ENCODE results near the gene ADAMTSL1.

ADAMTSL1 gene

DNA sequence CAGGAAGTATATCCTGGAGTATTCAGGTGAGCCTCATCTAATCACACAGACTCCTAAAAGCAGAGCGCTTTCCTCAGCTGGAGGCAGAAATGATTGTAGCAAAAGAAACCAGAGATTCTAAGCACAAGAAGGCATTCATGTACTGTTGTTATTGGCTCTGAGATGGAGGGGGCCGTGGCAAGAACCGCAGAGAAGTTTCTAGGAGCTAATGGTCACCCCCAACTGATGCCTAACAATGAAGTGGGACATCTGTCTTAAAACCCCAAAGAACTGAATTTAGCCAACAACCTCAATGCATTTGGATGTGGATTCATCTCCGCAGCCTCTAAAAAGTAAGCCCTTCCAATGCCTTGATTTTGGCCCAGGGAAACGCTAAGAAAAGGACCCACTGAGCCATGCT, 76.3 kb downstream of the ADAMTSL1 start:
- H3K27ac Mint-ChIP-seq (ENCODE audit: low read depth) = no peak overlapping the region
- no peak for DNase-seq (ENCODE audit: low spot score in 2 of 2)
- H3K27me3 Mint-ChIP-seq = no peaks in the 10 kb centered on the region
- no peak for ATAC-seq (replicated peaks; ENCODE audit: extremely low read depth, poor library complexity, severe bottlenecking)
- H3K36me3 Mint-ChIP-seq (ENCODE audit: insufficient read depth) = peaks cover under 1% of the 10 kb centered on the region
- H3K4me3 Mint-ChIP-seq = no peak overlapping the region
- H3K4me1 Mint-ChIP-seq = no peaks in the 10 kb centered on the region
- peaks cover under 1% of the 10 kb centered on the region for H3K9me3 Mint-ChIP-seq

GRCh38 chr9:18554244-18554643, 80.3 kb downstream of the ADAMTSL1 start:
- no peak overlapping the region for H3K27ac Mint-ChIP-seq (ENCODE audit: low read depth)
- no peak overlapping the region for H3K4me3 Mint-ChIP-seq
- H3K27me3 Mint-ChIP-seq = no peaks in the 10 kb centered on the region
- H3K9me3 Mint-ChIP-seq = peaks cover 5% of the 10 kb centered on the region
- no peak for ATAC-seq (replicated peaks; ENCODE audit: extremely low read depth, poor library complexity, severe bottlenecking)
- H3K36me3 Mint-ChIP-seq (ENCODE audit: insufficient read depth) = peaks cover 2% of the 10 kb centered on the region
- no peaks in the 10 kb centered on the region for H3K4me1 Mint-ChIP-seq
- DNase-seq (ENCODE audit: low spot score in 2 of 2) = no peak

DNA sequence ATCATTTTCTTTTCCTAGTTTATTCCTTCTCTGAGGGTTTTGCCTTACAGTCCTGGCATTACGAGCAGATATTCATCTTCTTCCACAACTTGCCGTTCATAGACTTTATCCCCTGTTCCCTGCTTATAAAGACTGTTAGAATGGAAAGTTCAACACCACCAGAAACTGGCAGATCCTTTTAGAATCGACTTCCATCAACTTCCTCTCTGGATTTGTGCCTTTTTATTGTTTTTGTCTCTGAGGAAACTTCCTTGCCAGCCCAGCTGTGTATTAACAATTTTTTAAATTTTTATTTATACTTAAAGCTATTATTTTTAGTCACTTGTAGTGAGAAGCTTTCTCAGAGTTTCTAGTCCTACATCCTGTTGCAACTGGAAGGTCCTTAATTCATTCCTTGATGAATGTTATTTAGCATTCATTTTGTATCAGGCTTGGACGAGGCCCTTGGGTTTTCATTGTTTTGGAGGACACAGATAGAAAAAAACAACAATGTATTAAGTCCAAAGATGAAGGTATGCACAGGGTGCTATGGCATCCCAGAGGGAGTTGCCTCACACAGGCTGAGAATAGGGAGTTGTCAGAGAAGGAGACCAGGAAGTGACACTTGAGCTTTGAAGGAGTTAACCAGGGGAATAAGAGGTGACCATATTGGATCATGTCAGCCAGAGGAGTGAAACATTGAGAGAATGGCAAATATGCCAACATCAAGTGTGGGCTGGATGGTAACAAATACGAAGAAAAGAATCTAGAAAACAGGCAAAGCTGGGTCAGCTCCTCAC, 81.3 kb downstream of the ADAMTSL1 start:
- Mint-ChIP-seq H3K4me3 (no peak overlapping the region), H3K27ac (ENCODE audit: low read depth) (no peak overlapping the region), H3K4me1 (no peaks in the 10 kb centered on the region), H3K36me3 (ENCODE audit: insufficient read depth) (peaks cover 2% of the 10 kb centered on the region), H3K9me3 (peaks cover 5% of the 10 kb centered on the region), H3K27me3 (no peaks in the 10 kb centered on the region)
- ATAC-seq (replicated peaks; ENCODE audit: extremely low read depth, poor library complexity, severe bottlenecking) (no peak), DNase-seq (ENCODE audit: low spot score in 2 of 2) (no peak)

- no peaks in the 10 kb centered on the region for H3K27me3 Mint-ChIP-seq
- no peak overlapping the region for H3K4me3 Mint-ChIP-seq
- peaks cover 13% of the 10 kb centered on the region for H3K9me3 Mint-ChIP-seq
- H3K36me3 Mint-ChIP-seq (ENCODE audit: insufficient read depth) = no peaks in the 10 kb centered on the region
- ATAC-seq (replicated peaks; ENCODE audit: extremely low read depth, poor library complexity, severe bottlenecking) (no peak), DNase-seq (ENCODE audit: low spot score in 2 of 2) (no peak)
- no peaks in the 10 kb centered on the region for H3K4me1 Mint-ChIP-seq
- H3K27ac Mint-ChIP-seq (ENCODE audit: low read depth) = no peak overlapping the region
Observed at GRCh38 chr9:18564018-18564880, 90.3 kb downstream of the ADAMTSL1 start.

GRCh38 chr9:18566121-18566520, 92.2 kb downstream of the ADAMTSL1 start:
- Mint-ChIP-seq H3K27ac (ENCODE audit: low read depth) (no peak overlapping the region), H3K27me3 (no peaks in the 10 kb centered on the region), H3K36me3 (ENCODE audit: insufficient read depth) (no peaks in the 10 kb centered on the region), H3K4me3 (no peak overlapping the region), H3K4me1 (no peaks in the 10 kb centered on the region), H3K9me3 (peaks cover 13% of the 10 kb centered on the region)
- DNase-seq (ENCODE audit: low spot score in 2 of 2) (no peak), ATAC-seq (replicated peaks; ENCODE audit: extremely low read depth, poor library complexity, severe bottlenecking) (no peak)

DNA sequence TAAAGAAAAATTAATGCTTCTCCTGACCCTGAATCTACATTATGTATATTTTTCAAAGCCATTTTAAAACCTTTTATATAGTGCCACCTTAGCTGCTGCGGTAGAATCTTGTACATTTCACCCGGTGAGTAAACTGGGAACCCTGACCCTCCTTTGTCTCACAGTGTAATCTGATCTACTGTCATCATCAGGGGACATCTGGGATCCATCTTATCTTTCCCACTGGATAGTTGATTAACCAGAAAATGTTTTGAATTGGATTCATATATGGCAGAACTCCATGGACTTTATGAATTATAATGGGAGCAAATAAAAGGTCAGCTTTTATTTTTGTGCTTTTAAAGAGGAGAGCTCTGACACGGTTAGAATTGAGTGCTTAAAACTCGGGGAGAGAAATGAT, 95.0 kb downstream of the ADAMTSL1 start:
- DNase-seq (ENCODE audit: low spot score in 2 of 2) = no peak
- H3K36me3 Mint-ChIP-seq (ENCODE audit: insufficient read depth) = no peaks in the 10 kb centered on the region
- peaks cover 12% of the 10 kb centered on the region for H3K9me3 Mint-ChIP-seq
- no peak overlapping the region for H3K4me3 Mint-ChIP-seq
- H3K27me3 Mint-ChIP-seq = no peaks in the 10 kb centered on the region
- H3K27ac Mint-ChIP-seq (ENCODE audit: low read depth) = no peak overlapping the region
- no peaks in the 10 kb centered on the region for H3K4me1 Mint-ChIP-seq
- ATAC-seq (replicated peaks; ENCODE audit: extremely low read depth, poor library complexity, severe bottlenecking) = no peak

- no peak overlapping the region for H3K27ac Mint-ChIP-seq (ENCODE audit: low read depth)
- peaks cover 12% of the 10 kb centered on the region for H3K9me3 Mint-ChIP-seq
- H3K4me1 Mint-ChIP-seq = no peaks in the 10 kb centered on the region
- no peak for DNase-seq (ENCODE audit: low spot score in 2 of 2)
- no peak for ATAC-seq (replicated peaks; ENCODE audit: extremely low read depth, poor library complexity, severe bottlenecking)
- H3K27me3 Mint-ChIP-seq = no peaks in the 10 kb centered on the region
- no peak overlapping the region for H3K4me3 Mint-ChIP-seq
- no peaks in the 10 kb centered on the region for H3K36me3 Mint-ChIP-seq (ENCODE audit: insufficient read depth)
Observed at GRCh38 chr9:18569941-18570630, 96.1 kb downstream of the ADAMTSL1 start.

DNA sequence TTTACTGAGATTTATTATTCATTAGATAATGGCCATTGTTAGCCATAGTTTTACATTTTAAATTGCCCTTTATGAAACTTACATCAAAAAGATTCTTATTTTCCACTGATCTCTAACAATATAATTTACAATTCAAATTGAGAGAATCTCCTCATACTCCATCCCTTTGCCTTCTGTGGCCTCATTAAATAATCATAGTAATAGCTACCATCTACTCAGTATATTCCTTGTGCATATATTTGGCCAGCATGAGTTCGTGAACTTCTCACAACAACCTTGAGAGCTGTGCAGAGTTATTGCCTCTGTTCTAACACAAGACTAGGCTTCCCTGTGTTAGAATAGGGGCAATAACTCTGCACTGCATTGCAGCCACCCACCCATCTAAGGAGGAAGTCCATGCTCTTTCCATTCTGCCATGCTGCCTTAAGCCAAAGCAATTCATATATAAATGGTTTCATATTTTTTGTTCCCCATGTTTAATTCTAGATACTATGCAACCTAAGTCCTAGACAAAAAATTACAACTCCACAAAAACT, 99.1 kb downstream of the ADAMTSL1 start:
- no peaks in the 10 kb centered on the region for H3K27me3 Mint-ChIP-seq
- ATAC-seq (replicated peaks; ENCODE audit: extremely low read depth, poor library complexity, severe bottlenecking) (no peak), DNase-seq (ENCODE audit: low spot score in 2 of 2) (no peak)
- peaks cover 6% of the 10 kb centered on the region for H3K9me3 Mint-ChIP-seq
- H3K4me3 Mint-ChIP-seq = no peak overlapping the region
- no peak overlapping the region for H3K27ac Mint-ChIP-seq (ENCODE audit: low read depth)
- no peaks in the 10 kb centered on the region for H3K36me3 Mint-ChIP-seq (ENCODE audit: insufficient read depth)
- no peaks in the 10 kb centered on the region for H3K4me1 Mint-ChIP-seq

- Mint-ChIP-seq H3K4me3 (no peak overlapping the region), H3K27ac (ENCODE audit: low read depth) (no peak overlapping the region), H3K9me3 (peaks cover 6% of the 10 kb centered on the region), H3K4me1 (no peaks in the 10 kb centered on the region), H3K36me3 (ENCODE audit: insufficient read depth) (no peaks in the 10 kb centered on the region), H3K27me3 (no peaks in the 10 kb centered on the region)
- no peak for ATAC-seq (replicated peaks; ENCODE audit: extremely low read depth, poor library complexity, severe bottlenecking)
- no peak for DNase-seq (ENCODE audit: low spot score in 2 of 2)
Observed at GRCh38 chr9:18575686-18576085, 101.7 kb downstream of the ADAMTSL1 start.

- DNase-seq (ENCODE audit: low spot score in 2 of 2) (no peak), ATAC-seq (replicated peaks; ENCODE audit: extremely low read depth, poor library complexity, severe bottlenecking) (no peak)
- Mint-ChIP-seq H3K27me3 (no peaks in the 10 kb centered on the region), H3K4me3 (no peak overlapping the region), H3K4me1 (no peaks in the 10 kb centered on the region), H3K36me3 (ENCODE audit: insufficient read depth) (no peaks in the 10 kb centered on the region), H3K27ac (ENCODE audit: low read depth) (no peak overlapping the region), H3K9me3 (peaks cover 5% of the 10 kb centered on the region)
Observed at GRCh38 chr9:18579536-18579935, 105.6 kb downstream of the ADAMTSL1 start.

DNA sequence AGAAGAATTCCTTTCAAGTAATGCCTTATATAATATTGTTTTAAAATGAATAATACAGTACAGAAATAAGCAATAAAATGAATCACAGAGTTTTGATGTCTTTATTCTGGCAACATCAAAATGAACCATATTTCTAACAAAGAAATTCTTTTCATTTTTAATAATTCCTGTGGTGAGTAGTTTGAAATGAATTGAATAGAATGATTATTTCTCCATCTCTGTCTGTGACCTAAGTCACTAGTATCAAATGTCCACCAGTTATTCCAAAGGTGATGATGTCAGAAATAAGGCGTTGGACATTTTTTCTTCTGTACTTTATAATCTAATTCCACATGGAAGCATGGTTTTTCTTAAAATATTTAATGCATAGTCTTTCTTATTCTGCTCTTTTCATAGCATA, 106.2 kb downstream of the ADAMTSL1 start:
- no peaks in the 10 kb centered on the region for H3K36me3 Mint-ChIP-seq (ENCODE audit: insufficient read depth)
- DNase-seq (ENCODE audit: low spot score in 2 of 2) (no peak), ATAC-seq (replicated peaks; ENCODE audit: extremely low read depth, poor library complexity, severe bottlenecking) (no peak)
- H3K4me3 Mint-ChIP-seq = no peak overlapping the region
- H3K4me1 Mint-ChIP-seq = no peaks in the 10 kb centered on the region
- H3K9me3 Mint-ChIP-seq = peaks cover 5% of the 10 kb centered on the region
- H3K27me3 Mint-ChIP-seq = no peaks in the 10 kb centered on the region
- H3K27ac Mint-ChIP-seq (ENCODE audit: low read depth) = no peak overlapping the region

GRCh38 chr9:18585996-18586395, 112.0 kb downstream of the ADAMTSL1 start:
- DNase-seq (ENCODE audit: low spot score in 2 of 2) = no peak
- no peaks in the 10 kb centered on the region for H3K27me3 Mint-ChIP-seq
- H3K36me3 Mint-ChIP-seq (ENCODE audit: insufficient read depth) = no peaks in the 10 kb centered on the region
- H3K4me1 Mint-ChIP-seq = no peaks in the 10 kb centered on the region
- H3K27ac Mint-ChIP-seq (ENCODE audit: low read depth) = no peak overlapping the region
- peaks cover 4% of the 10 kb centered on the region for H3K9me3 Mint-ChIP-seq
- no peak for ATAC-seq (replicated peaks; ENCODE audit: extremely low read depth, poor library complexity, severe bottlenecking)
- no peak overlapping the region for H3K4me3 Mint-ChIP-seq
